Breast epithelium (tissue), 4 donors: ENCODE results near the gene AVPR2. TPM values are rescaled to one million over a fixed set of nuclear protein-coding genes. Genes with fewer than 3 reads are reported as not detected.

Source experiments
- DNase-seq, 2 donors: peaks; one replicate each; pipeline ENCODE4 v3.0.0-alpha.2; 2019; ENCODE audit warnings: low spot score in 2 of 2
- H3K27ac ChIP-seq, 2 donors: fragments of 200-600 bp; sonication (generic) in 1 of 2; one replicate each; pipeline ENCODE4 v1.5.1; 2016 to 2019; ENCODE audit warnings: mild to moderate bottlenecking in 1 of 2
- H3K27me3 ChIP-seq, 2 donors: fragments of 200-600 bp; sonication (generic) in 1 of 2; one replicate each; pipeline versions ENCODE4 v1.5.1 to v1.6.0; 2017 to 2019; ENCODE audit warnings: control low read depth in 1 of 2, mild to moderate bottlenecking in 1 of 2
- H3K36me3 ChIP-seq: fragments of 200-600 bp; one replicate; pipeline ENCODE4 v1.5.1; 2019
- H3K4me1 ChIP-seq, 2 donors: fragments of 200-600 bp; sonication (generic); one replicate each; pipeline ENCODE4 v1.5.1; 2016 to 2019; ENCODE audit warnings: control low read depth in 1 of 2
- H3K4me3 ChIP-seq, 3 donors: fragments of 200-600 bp; sonication (generic); 1 replicate in 2 of 3; 2 replicates in 1 of 3; pipeline ENCODE4 v1.5.1; 2016 to 2019; ENCODE audit warnings: mild to moderate bottlenecking in 3 of 3, moderate library complexity in 2 of 3
- H3K9me3 ChIP-seq, 2 donors: fragments of 200-600 bp; sonication (generic) in 1 of 2; one replicate each; pipeline ENCODE4 v1.5.1; 2016 to 2019; ENCODE audit warnings: control low read depth in 1 of 2
- POLR2A ChIP-seq: fragments of 450-650 bp; IDR thresholded peaks from one replicate; pipeline ENCODE4 v1.6.1; 2016; ENCODE audit warnings: antibody characterized with exemption, mild to moderate bottlenecking, moderate library complexity
- POLR2AphosphoS5 ChIP-seq, 3 donors: sonication (generic); formaldehyde crosslinking; IDR thresholded peaks; one replicate each; pipeline ENCODE4 v1.6.1; 2017; ENCODE audit warnings: antibody characterized with exemption in 3 of 3
- intact Hi-C: fragments of 100-400 bp; cut with DNase I; formaldehyde crosslinking; loops from one replicate; pipeline ENCODE4 v1.15.1; 2023; ENCODE audit warnings: low total_unique reads
- total RNA-seq, 3 donors: library from RNA; depleted of rRNA; stranded (reverse); fragments of >200 nt; gene quantifications; one replicate each; pipeline ENCODE4 v1.1.0, GENCODE V29; 2016
- TF ChIP-seq, protein P1 (sequence below), 3 donors: fragments of 450-650 bp; IDR thresholded peaks; one replicate each; pipeline ENCODE4 v1.5.1; 2016 to 2017; ENCODE audit warnings: antibody characterized with exemption in 3 of 3, mild to moderate bottlenecking in 3 of 3, moderate library complexity in 3 of 3

The AVPR2 gene
- total RNA-seq, 3 donors from 2014 or later: 0.44 to 5.9 (median 5.3) TPM

DNA sequence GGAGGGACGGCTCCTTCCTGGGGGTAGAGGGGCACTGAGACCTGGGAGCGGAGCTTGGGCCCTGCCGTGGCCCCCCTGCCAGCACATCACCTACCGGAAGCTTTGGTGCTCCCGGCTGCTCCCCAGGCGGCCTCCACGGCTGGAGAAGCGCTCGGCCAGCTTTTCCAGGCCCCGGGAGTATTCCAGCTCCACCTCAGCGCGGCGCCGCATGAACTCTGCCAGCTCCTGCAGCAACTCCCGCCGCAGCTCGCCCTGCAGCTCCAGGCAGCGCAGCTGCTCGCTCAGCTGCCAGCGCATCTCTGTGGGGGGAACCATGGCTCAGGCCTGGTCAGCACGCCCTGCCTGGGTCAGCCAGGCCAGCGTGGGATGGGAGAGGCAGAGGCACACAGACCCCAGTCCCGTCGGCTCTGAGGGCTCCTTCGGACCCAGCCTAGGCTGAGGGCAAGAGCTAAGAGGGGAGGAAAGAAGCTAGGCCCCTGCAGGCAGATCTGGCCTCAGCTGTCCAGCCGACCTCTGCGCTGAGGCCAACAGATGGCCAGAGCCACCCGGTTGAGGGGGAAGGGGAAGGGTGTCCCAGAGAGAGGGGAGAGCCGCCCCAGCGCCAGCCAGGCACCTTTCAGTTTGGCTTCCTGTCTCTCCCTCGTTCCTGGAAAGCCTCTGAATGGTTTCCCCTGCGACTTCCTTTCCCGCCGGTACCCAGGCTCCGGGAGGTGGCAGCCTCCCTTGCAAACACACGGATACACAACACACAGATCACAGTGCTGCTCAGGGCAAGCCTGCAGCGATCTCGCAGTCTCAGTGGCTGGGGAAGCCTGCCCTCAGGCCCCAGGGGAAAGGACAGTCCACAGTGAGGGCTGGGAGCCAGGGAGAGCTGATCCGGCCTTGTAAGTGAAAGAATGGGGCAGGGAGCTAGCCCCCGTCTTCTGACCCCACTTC is 17.3 kb downstream of the AVPR2 start:
- Histone ChIP-seq H3K4me1 (no peaks in the 10 kb centered on the region), H3K27ac (peak overlapping the region in 1 of 2 donors; percentile 48), H3K27me3 (peaks cover 0 to 65% of the 10 kb centered on the region in 2 donors), H3K4me3 (peak overlapping the region in 2 of 3 donors; percentile 18 to 46), H3K36me3 (no peaks in the 10 kb centered on the region), H3K9me3 (no peaks in the 10 kb centered on the region)
- TF ChIP-seq, protein P1, sequence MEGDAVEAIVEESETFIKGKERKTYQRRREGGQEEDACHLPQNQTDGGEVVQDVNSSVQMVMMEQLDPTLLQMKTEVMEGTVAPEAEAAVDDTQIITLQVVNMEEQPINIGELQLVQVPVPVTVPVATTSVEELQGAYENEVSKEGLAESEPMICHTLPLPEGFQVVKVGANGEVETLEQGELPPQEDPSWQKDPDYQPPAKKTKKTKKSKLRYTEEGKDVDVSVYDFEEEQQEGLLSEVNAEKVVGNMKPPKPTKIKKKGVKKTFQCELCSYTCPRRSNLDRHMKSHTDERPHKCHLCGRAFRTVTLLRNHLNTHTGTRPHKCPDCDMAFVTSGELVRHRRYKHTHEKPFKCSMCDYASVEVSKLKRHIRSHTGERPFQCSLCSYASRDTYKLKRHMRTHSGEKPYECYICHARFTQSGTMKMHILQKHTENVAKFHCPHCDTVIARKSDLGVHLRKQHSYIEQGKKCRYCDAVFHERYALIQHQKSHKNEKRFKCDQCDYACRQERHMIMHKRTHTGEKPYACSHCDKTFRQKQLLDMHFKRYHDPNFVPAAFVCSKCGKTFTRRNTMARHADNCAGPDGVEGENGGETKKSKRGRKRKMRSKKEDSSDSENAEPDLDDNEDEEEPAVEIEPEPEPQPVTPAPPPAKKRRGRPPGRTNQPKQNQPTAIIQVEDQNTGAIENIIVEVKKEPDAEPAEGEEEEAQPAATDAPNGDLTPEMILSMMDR (IDR thresholded peaks at IDR 0.05): no peak
- no peak for TF ChIP-seq POLR2A
- no peak for TF ChIP-seq POLR2AphosphoS5 (IDR thresholded peaks at IDR 0.05)
- no peak for DNase-seq
- intact Hi-C loops: no loop called here

DNA sequence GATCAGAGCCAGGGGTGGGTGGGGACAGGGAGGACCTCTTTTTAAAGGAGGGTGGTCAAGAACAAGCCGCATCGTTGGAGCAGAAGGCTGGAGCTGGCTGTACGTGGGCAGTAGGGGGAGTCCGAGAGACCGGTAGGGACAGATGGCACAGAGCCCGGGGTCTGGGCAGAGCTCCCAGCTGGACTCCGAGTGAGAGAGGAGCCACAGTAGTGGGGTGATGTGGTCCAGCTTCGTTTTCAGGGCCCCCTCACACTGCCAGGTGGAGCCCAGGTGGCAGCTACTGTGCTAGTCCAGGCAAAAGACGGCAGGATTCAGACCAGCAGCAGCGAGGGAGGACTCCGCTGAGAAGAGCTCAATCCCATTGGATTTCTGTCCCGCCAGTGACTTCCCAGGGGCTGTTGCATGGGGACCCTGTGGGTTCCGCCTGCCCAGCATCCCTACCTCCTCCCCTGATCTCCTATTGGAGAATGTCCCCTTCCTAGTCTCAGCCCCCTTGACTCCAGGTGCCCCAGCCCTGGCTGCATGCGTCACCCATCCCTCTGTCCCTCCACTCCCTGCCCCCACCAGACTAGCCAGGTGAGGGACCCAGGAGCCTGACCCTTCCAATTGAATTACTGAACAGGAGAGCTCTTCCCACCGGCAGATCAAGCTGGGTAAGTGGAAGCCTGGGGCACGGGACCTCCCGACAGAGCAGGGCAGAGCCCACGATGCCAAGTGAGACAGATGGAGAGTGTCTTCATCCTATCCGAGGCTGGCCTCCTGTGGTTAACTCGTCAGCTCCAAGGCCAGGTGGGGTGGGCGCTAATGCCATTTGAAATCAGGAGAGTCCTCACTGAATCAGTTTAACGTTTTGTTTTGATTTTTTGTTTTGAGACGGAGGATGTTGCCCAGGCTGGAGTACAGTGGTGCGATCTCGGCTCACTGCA is 18.7 kb downstream of the AVPR2 start:
- no peak for TF ChIP-seq POLR2AphosphoS5 (IDR thresholded peaks at IDR 0.05)
- TF ChIP-seq, protein P1 (IDR thresholded peaks at IDR 0.05): peak in 2 of 3 donors; percentile 29 to 32
- Histone ChIP-seq H3K27ac (peak overlapping the region in 1 of 2 donors; percentile 26), H3K27me3 (peaks cover 0 to 69% of the 10 kb centered on the region in 2 donors), H3K4me1 (no peaks in the 10 kb centered on the region), H3K4me3 (no peak overlapping the region), H3K9me3 (no peaks in the 10 kb centered on the region), H3K36me3 (no peaks in the 10 kb centered on the region)
- DNase-seq: peak; percentile 72 to 77
- intact Hi-C loops: no loop called here

DNA sequence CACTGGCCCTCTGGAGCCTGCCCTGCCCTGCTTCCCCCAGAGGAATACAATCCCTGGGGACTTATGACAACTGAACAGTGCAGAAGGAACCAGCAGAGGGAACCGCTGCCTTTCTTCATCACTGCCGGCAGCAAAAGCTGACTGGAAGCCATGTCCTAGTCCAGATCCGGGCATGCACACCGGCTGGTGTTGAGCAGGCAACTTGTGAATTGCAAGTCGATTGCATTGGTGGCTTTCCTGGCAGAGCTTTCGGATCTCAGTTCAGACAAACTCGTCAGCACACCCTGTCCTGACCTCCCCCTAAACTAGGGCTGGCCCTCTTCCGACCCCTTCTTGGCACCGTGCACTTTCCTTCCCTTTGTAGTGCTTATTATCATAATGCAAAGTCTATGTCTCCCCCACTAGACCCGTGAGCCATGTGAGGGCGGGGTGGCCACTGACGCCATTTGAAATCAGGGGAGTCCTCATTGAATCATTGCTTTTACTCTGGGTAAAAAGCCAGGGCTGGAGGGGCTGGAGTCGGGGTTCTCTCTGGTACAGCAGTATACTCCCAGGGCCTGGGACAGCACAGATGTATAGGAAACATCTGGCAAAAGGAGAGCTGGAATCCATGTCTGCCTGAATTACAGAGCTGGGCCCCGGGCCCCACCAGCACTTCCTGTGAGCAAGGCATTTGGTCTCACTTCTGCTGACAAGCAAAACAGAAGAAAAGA is 19.8 kb downstream of the AVPR2 start:
- TF ChIP-seq, protein P1 (IDR thresholded peaks at IDR 0.05): peak in 1 of 3 donors; percentile 10
- TF ChIP-seq POLR2AphosphoS5 (IDR thresholded peaks at IDR 0.05): no peak
- intact Hi-C loops: no loop called here
- DNase-seq: no peak
- Histone ChIP-seq H3K4me3 (no peak overlapping the region), H3K27ac (no peak overlapping the region), H3K4me1 (no peaks in the 10 kb centered on the region), H3K36me3 (no peaks in the 10 kb centered on the region), H3K9me3 (no peaks in the 10 kb centered on the region), H3K27me3 (peaks cover 0 to 60% of the 10 kb centered on the region in 2 donors)

DNA sequence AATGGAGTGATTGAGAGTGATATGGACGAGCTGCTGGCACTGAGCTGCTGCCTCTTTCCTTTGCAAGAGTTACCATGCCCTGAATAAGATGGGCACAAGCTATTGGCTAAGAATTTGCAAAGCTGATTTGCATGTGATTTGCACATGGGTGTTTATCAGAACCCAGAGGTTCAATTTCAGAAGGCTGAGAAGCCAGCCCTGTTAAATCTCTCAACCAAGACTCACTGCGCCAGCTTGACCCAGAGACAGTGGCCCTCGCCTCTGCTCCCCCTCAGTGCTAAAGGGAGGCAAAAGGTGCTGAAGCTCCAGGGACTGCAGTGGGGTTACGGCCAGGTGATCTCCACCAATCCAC is 20.9 kb downstream of the AVPR2 start:
- H3K27ac ChIP-seq: peak overlapping the region in 1 of 2 donors; percentile 88
- TF ChIP-seq POLR2A (no peak), POLR2AphosphoS5 (IDR thresholded peaks at IDR 0.05) (no peak)
- TF ChIP-seq, protein P1 (IDR thresholded peaks at IDR 0.05): no peak

More for the DNA sequence above, 20.9 kb downstream of the AVPR2 start:
- H3K4me3 ChIP-seq: peak overlapping the region; percentile 27 to 70 (median 27)
- peaks cover 0 to 51% of the 10 kb centered on the region in 2 donors for H3K27me3 ChIP-seq
- no peaks in the 10 kb centered on the region for H3K4me1 ChIP-seq
- intact Hi-C loops: no loop called here
- no peak for DNase-seq
- no peaks in the 10 kb centered on the region for H3K9me3 ChIP-seq
- H3K36me3 ChIP-seq: no peaks in the 10 kb centered on the region
